Epithelial cell of proximal tubule (primary cell): Measurements from ENCODE around the gene SDK2. TPM values are rescaled to one million over a fixed set of nuclear protein-coding genes. Genes with fewer than 3 reads are reported as not detected.

Experiments used
- DNase-seq: peaks from one replicate; pipeline ENCODE4 v3.0.0-alpha.2; 2011; ENCODE audit warnings: low read depth
- H3K4me3 ChIP-seq: 2 replicates; pipeline ENCODE4 v1.5.1; 2011; ENCODE audit warnings: low read depth, mild to moderate bottlenecking, low read length
- total RNA-seq: library from RNA; depleted of rRNA; stranded (reverse); fragments of >200 nt; gene quantifications from 2 replicates; pipeline ENCODE4 v1.2.3, GENCODE V29; 2015
- TF ChIP-seq, protein P1 (sequence below): conservative IDR thresholded peaks from 2 replicates; pipeline ENCODE4 v1.5.1; 2012; ENCODE audit warnings: low read depth, mild to moderate bottlenecking, low read length

Gene SDK2
- total RNA-seq, 1 donor from 2014 or later: 0.12 TPM

DNA sequence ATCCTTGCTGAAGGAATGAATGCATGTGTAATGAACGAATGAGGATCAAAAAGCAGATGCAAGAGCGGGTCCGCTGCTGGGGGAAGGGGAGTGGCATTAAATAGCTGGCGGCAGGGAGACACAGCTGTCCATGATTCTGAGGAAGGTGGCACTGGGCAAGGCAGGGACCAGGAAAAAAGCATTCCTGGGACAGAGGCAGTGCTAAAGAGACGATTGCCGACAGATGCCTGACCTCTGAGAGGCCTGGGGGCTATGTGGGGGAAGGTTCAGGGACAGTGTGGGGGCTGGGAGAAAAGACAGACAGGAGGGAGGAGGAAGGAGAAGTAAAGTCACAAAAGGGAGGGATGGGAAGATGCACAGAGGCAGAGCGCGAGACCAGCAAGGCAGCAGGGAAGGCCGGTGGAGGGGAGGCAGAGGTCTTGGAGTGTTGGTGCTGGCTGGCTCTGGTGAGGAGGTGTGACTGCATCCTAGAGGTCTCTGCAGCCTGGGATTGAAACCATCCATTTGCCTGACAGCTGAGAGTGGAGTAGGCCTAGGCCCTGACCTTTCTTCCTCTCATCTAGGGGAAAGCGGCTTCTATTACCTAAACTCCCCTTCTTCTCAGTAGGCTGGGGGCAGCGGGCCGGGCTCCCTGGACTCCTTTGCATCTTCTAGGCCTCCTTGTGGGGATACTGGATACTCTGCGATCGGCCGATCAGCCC lies 109.9 kb downstream of the SDK2 start:
- H3K4me3 ChIP-seq: no peak overlapping the region
- no peak for DNase-seq
- TF ChIP-seq, protein P1, sequence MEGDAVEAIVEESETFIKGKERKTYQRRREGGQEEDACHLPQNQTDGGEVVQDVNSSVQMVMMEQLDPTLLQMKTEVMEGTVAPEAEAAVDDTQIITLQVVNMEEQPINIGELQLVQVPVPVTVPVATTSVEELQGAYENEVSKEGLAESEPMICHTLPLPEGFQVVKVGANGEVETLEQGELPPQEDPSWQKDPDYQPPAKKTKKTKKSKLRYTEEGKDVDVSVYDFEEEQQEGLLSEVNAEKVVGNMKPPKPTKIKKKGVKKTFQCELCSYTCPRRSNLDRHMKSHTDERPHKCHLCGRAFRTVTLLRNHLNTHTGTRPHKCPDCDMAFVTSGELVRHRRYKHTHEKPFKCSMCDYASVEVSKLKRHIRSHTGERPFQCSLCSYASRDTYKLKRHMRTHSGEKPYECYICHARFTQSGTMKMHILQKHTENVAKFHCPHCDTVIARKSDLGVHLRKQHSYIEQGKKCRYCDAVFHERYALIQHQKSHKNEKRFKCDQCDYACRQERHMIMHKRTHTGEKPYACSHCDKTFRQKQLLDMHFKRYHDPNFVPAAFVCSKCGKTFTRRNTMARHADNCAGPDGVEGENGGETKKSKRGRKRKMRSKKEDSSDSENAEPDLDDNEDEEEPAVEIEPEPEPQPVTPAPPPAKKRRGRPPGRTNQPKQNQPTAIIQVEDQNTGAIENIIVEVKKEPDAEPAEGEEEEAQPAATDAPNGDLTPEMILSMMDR: no peak

GRCh38 chr17:73533781-73534180 lies 110.5 kb downstream of the SDK2 start:
- DNase-seq: no peak
- TF ChIP-seq, protein P1: no peak
- H3K4me3 ChIP-seq: no peak overlapping the region

DNA sequence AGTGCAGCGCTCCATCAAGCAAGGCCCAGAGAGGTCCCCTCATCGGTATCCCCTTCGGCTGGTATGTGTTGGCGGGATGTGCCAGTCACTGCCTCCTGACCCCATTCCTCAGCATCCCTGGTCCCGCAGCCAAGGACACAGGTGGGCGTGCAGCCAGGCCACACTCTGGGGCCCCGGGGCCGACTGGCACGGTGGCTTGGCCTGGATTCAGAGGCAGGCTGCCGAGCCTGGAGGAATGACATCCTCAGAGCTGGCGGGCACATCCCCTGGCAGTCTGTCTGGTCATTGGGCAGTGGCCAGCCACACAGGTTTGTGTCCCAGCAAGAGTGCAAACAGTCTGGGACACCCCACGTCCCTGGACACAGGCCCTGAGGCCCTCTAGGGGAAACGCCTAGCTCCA lies 111.1 kb downstream of the SDK2 start:
- DNase-seq: no peak
- TF ChIP-seq, protein P1: no peak
- no peak overlapping the region for H3K4me3 ChIP-seq

DNA sequence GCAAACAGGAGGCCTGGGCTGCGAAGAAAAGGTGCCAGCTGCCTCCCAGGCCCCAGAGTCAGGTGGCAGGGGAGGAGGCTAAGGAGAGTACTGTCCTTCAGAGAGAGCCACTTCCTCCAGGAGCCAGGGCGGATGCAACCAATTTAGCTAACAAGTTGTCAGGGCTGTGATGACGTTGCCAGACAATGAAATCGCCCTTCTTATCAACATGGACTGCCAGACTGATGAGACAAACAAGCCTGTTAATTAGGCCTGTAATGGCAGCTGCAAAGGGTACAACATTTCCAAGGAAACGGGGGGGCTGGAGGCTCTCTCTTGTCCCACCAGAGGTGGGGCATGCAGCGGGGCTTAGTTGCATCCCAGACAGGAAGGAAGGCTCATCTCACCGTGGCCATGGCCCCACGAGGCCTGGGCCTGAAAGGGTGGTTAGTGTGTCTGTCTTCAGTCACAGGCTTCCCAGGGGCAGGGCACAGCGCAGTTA lies 111.8 kb downstream of the SDK2 start:
- H3K4me3 ChIP-seq: no peak overlapping the region
- TF ChIP-seq, protein P1: no peak
- DNase-seq: no peak

GRCh38 chr17:73531158-73531557 lies 113.1 kb downstream of the SDK2 start:
- TF ChIP-seq, protein P1: no peak
- no peak for DNase-seq
- H3K4me3 ChIP-seq: no peak overlapping the region

DNA sequence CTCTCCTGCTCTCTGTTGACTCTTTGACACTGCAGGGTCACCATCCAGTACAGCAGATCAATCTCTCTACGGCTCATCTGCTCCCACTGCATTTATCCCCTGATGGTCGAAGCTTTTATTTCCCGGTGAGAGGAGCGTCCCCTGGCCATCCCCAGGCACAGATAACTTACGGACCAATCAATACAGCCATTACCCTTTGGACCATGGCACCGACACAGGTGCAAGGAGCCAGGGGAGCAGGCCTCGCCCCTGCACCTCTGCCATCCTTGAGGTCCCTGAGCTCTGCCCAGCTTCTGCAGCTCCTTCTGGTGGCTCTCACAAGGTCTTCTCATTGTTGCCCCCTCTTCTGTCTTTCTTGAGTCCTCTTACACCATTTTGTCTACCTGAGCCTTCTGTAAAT lies 115.6 kb downstream of the SDK2 start:
- DNase-seq: no peak
- TF ChIP-seq, protein P1: no peak
- H3K4me3 ChIP-seq: no peak overlapping the region

DNA sequence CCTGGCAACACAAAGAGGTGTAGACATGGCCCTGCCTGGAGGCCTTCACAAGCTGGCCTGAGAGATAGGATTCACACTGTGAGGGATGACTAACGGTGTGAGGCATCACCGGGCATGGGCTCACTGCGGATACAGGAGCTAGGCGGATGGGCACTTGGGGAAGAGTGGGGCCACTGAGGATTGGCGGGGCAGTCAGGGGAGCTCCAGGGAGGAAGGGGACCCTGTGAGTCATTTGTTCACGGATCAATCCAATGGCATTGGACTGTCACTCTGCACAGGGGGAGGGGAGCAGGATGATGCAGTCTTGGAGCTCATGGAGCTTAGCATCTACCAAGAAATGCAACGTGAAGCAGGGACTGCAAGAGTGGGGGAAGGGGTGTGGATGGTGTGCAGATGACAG lies 117.3 kb downstream of the SDK2 start:
- TF ChIP-seq, protein P1: no peak
- no peak overlapping the region for H3K4me3 ChIP-seq
- DNase-seq: no peak
